AG20443 (cell line): ENCODE results near the gene NALCN.

Source experiments
- DNase-seq: peaks from one replicate; pipeline ENCODE4 v3.0.0; 2012; ENCODE audit warnings: low spot score, mixed read lengths

NALCN gene

DNA sequence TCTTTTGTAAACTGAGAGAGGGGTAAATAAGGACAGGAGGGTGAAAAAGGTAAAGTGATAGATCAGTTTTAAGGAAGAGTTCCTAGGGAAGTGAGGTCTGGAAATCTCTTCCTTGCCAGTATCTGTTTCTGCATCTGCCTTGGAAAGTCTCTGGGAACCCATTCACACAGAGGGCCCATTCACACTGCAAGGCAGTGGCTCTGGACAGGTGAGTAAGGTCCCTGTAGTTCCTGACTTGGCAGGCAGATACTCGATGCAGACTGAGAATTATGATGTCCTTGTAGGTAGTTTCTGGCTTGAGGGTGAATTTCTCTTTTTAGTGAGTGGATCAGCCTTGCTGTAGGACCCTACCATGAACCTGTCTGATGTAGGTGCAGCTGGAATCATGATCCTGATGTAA, 293.3 kb downstream of the NALCN start:
- no peak for DNase-seq

DNA sequence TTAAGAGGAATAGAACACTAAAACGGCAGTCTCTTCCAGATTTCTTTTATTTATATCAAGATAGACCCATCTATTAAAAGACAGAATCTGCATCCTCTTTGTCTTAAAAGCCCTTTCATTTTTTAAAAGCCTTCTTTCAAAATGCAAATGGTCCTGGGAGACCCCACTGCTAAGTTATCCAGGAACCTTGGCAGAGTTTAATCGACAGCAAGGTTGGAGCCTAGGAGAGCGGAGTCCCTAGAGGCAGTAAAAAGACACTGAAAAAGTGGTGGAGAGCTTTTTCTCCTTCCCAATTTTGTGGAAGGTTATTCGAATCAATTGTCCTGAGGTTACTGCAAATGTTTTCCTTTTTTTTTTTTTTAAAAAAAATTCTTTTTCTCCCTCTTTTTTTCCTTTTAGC, 294.7 kb downstream of the NALCN start:
- no peak for DNase-seq

DNA sequence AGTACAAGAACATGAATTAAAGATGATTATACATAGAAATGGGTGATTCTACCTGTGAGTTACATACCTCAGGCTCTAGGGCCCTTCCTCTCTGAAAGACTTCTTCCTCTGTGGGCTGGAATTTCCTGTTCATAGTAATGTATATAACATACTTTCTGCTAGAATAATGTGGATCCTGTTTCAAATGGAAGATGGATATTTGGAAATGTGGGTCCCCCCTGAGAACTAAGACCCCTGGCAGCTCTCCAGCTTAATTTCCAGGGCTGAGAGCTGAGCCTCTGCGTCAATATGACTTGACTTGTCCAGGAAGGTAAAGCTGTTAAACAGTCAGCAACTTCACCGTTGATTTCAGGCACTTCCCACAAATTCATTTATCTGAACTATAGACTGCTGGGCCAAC, 296.3 kb downstream of the NALCN start:
- DNase-seq: no peak

DNA sequence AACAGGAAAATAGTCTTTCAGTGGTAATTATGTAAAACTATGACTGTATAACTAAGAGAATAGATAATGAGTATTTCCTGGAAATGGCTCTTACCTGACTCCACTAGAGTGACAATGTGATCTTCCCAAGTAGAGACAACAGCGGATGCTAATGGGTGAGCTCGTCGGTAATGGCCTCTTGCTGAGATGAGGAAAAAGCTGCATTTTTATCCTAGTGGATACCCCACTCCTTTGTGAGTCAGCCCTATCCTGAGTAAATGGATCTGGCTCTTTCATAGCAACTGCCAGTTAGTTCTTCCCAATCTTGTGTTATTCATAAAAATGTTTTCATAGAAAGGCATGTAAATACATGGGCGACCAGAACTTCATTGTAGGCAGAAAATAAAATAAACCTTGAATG, 299.5 kb downstream of the NALCN start:
- DNase-seq: no peak

DNA sequence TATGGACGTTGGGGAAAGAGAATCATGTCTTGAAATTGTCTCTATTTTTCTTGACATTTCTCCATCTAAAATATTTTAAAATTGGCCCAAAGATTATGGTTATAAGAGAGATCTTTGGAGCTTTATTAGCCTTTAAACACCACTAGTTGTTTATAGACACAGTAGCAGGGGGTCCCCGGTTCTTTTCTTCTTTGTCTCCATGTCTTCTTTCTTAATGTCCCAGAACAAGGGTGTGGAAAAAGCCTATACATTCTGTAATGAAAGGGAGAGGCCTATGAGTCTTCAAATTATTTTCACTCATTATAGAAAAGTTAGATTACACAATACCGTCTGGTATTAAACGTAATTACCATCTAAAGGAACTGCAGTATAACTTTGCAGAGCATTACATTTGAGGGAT, 300.0 kb downstream of the NALCN start:
- no peak for DNase-seq

DNA sequence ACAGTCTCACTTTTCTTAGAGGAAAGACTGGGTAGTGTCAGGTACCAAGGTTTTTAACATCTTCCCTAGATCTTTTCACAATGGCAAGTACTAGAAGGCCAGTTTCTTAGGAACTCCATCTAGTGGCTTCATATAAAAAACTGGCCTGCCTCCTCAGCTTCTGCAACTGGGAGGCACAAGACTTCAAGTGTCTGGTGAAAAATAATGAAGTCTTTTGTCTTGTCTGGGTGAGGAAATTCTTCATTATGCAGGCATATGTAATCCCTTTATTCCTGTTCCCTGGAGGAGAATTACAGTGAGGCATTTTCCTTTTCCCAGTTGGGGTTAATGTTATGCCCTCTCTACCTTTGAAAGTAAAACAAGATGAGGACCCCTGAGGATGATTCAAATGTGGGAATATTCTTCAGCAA, 300.5 kb downstream of the NALCN start:
- no peak for DNase-seq

DNA sequence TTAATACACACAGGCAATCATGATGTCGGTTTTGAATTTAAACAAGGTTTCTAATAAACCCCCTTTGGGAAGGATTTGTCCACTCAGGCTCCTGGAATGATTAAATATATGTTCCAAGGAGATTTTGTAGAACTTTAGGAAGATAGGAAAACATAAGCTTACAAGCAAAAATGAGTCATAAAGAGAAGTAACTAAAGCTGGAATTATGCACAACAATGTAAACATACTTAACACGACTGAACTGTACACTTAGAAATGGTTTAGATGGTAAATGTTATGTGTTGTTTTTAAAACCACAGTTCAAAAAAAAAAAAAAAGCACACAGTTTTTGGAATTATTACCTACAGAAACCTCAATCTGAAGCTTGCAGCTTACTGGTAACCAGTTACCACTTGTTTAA, 304.4 kb downstream of the NALCN start:
- no peak for DNase-seq

DNA sequence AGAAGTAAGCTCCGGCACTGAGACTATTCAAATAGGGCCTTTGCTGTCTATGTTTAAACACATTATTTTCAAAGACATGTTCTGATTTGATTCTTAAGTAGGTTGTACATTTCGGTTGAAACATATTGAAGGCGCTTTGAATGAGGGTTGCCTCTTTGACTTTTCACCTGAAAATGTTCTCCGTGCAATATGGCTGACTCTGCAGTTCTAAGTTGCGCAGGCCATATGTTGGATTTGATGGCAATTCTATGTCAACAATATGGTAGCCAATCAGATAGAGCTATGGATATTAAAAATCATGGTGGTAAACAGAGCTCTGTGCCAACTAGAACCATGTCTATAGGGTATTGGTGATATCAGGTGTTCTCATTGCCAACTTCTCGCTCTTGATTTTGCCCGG, 307.3 kb downstream of the NALCN start:
- DNase-seq: no peak

DNA sequence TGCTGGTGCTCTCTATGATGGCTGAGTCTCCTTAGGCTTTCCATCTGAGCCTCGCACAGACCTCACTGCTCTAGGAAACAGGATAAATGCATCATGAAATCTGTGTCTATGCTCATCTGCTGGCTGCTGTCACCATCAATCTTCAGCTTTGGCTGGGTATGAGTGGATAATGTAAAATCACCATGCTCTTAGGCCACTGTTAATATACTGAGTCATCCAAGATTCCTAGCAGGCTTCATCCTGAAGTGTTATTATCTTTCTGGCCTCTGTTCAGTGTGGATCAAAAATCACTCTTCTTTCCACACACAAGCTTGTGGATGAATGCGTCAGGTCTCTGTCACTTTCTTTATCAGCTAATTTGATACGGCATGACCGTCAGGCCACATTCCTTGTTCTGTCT, 317.4 kb downstream of the NALCN start:
- no peak for DNase-seq

DNA sequence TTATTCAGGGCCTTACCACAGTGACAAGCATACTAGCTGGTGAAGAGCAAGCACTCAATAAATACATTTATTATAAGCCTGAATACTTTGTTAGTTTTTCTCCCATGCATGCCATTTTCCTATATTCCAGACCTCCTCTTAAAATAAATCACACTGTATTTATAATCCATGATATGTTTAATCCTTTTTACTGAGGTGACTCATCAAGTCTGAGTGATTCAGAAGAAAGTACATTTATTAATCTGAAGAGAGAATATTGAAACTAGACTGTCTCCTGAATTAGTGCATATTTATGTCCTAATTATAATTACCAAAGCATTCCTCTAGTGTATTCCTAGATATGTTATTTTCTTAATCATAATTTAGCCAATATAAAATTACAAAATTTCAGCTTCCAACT, 323.3 kb downstream of the NALCN start:
- DNase-seq: no peak

DNA sequence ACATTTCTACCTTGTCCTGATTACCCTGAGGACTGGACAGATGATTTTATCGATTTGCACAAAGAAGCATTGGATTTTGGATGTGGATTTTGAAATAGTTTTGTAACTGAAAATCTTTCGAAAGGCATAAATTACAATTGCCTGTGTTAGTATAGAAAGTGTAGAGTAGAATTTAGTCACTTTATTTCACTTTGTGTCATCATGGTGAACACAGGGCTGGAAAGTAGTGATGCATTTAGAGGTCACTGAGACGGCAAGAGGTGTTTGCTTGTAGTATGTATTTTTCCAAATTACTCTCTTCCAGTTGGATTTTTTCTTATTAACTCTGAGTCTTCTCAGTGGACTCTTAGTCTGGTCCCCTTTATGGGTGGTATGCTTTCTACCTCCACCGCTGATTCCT, 326.0 kb downstream of the NALCN start:
- no peak for DNase-seq

DNA sequence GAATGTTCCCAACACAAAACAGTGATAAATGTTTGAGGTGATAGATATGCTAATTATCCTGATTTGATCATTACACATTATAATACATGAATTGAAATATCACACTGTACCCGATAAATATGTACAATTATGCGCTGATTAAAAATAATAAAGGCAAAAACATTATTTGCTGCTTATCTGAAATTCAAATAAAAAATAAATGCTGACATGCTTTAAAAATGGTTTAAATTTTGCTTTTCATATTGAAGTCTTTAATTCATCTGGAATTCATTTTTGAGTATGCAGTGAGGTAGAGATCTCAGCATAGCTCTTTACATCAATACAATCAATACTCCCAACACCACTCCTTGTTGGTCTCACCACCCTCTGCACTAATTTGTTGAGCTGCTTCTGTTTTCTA, 330.8 kb downstream of the NALCN start:
- DNase-seq: no peak

DNA sequence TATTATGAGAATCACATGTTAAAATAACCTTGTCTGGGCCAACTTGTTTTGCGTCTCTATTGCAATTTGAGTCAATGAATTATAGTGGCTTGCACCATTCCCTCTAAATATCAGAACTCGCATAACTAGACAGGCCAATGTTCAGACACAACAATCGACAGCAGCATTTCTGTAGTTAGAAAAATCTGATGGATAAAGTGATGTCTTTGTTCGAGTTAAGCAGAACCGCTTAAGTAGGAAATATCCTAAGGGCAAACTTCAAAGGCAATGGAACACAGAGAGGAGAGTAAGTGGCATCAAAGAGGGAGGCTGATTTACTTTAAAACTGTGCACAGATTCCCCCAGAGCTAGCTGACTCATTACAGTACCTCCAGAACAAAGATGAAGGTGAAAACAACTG, 333.9 kb downstream of the NALCN start:
- no peak for DNase-seq

DNA sequence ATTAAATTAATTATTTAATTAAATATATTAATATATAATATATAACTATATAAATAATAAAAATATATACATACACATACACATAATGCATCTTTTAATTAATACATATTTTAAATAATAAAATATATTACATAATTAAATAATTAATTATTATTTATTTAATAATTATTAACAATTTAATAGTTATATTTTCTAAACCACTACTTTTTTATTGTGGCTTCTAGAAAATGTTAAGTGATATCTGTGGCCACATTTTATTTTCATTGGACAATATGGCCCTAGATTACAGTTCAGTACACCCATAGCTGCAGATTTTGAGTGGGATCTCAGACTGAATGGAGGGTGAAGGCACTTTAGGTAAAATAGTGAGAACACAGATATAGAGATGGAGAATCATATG, 335.7 kb downstream of the NALCN start:
- DNase-seq: no peak

DNA sequence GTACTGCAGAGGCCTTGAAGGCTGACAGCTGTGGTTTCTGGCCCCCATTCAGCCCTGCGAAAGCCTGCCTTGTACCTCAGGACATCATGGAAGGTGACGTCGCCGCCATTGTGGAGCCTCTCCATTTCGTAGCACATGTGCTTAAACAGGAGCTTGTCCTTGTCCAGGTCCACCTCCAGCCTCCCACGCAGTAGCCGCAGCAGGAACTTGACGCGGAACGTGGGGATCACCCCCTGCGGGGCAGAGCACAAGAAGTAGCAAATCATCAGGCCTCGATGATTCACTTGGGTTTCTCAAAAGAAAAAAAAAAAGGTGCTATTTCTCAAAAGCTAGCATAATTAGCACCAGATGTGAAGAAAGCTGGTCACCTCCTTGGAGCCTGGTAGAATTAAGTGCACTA, 351.0 kb downstream of the NALCN start:
- peak; percentile 80 for DNase-seq

DNA sequence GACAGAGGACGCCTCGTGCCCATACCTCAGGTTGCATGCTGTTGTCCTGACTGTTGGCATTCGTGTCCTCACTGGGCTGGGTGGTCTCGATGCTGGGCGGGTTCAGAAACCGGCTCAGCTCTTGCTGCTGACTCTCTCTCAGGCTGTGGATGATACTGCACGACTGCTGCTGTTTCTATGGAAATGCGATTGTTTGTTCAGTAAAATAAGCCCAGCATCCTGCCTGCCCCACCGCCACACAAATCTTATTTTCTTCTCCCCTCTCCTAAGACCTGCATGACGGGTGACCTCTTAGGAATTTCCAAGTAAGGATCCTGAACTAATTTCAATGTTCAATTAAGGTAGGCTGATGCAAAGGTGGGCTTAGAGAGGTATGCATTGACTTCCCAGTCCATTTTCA, 356.5 kb downstream of the NALCN start:
- DNase-seq: no peak

DNA sequence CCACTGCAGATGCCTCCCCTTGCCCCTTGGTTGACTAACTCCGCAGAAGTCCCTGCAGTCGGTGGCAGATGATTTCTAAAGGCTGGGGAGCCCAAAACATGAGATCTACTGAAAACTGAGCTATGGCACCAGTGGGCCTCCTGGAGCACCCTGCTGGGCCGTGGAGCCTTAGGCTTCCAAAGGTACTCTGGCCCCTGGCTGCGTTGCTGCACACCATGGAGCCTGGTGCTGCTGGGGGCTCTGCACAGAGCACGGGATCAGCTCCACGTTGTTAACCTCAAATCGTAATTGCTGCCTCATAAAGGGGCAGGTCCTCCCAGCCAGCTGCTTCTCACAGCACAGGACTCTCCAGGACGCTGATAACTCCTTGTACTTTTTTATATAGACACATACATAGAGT, 357.5 kb downstream of the NALCN start:
- DNase-seq: no peak

DNA sequence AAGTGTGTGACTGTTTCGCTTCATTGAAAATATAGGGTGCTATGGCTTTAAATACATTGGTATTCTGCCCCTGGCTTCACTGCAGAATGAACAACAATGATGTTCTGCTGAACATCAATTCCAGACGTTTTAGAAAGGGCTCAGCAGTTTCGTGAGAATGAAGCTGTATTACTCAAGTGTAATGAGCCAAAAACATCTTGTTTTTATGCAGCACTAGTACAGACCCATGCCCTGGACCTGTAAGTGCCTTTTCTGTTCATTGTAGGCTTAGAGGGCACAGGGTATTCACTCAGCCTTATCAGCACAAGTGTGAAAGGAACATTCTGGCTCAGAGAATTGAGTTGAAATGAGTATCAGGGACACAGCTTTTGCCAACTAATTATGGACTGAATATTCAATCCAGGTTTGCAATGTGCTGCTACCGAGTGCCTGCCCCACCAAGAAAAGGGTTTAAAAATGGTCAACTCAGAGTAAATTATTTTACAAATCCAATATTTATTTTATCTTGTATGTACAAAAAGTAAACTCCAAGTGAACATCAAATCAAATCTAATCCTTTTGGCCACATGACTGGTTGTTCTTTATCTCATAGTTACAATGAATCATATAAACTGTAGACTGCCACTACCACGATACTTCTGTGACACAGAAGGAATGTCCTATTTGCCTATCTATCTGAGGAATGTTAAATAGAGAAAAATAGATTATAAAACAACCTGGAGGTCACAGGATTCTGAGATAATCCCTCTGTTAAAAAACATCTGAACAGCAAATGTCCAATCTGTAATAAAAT, 362.8 kb downstream of the NALCN start:
- DNase-seq: no peak

DNA sequence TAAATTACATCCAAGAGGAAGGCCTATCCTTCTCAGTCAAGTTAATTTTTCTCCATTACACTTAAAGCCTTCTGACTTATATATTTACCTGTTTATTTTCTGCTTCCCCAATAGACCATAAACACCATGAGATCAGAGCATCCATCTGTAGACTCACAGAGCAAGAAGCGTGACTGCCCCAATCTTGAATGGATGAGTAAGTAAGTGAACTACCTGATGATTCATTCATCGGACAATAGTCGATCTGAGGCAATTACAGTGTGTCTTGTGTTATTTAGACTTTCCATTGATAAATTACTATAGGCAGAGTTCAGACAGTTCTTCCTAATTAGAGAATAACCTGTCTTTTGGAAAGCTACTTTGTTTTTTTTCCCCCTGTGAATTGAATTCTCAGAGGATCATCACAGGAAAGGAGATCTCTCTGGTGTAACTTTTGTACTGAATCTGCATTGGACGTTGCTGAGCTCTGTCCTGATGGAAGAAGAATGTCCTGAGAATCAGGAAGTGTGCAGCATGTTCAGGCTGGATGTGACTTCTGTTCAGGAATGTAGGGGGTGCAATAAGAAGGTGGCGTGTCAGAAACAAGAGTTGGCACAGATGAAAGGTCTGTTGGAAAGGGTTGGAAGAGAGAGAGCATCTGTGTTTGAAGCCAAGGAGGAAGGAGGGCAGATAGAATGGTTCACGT, 367.0 kb downstream of the NALCN start:
- peak; percentile 57 for DNase-seq

DNA sequence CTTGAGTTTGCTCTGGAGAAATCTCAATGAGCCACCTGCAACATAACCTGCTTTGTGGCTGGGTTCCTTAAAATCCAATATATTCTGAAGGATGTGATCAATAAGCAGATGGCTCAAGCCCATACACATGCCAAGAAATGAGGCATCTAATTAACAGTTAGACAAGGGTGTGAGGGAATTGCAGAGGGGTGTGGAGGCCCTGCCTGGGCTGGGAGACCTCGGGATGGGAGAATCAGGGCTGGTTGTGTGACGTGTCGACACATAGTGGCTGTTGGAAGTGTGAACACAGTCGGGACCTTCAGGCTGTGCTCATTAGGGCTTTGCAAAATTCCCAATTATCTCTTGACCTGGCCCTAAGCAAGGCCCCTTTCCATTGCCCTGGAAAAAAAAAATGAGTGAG, 379.8 kb downstream of the NALCN start:
- DNase-seq: no peak

DNA sequence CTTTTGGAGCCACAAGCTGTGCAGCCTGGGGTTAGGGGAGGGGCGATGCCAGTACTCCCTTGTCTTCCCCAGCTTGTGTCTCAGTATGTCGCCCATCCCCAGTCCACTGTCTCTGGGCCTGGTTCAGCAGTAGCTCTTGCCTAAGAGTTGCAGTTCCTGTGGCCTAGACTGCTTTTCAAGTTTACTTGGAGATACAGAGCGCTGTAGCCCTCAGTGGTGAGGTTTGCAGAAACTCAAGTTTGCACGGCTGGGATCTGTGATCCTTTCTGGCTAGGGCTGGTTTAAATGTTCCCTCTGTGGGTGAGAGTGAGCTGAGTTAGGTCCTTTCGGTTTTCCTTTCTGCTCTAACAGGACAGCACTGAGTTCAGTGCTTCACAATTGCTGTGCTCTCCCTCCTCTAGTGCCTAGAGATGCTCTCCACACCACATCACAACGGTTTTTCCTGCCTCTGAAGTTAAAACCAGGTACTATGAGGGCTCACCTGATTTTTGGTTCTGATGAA, 381.1 kb downstream of the NALCN start:
- no peak for DNase-seq

DNA sequence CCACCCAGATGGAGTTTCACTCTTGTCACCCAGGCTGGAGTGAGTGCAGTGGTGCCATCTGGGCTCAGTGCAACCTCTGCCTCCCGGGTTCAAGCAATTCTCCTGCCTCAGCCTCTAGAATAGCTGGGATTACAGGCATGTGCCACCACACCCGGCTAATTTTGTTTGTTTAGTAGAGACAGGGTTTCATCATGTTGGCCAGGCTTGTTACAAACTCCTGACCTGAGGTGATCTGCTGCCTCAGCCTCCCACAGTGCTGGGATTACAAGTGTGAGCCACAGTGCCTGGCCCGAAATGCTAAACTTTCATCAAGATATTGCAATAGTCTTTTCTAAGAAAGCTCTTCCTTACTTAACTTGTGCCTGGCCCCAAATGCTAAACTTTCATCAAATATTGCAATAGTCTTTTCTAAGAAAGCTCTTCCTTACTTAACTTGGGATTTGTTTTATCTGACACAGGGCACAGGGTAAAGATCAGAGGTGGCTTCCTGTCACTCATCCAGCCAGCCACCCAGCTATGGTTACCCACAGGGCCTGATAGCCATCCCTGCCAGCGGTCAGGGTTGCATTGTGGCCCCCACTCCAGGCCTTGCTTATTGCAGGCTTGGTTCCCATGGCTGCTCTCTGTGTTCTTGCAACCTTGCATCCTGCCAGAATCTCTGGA, 389.4 kb downstream of the NALCN start:
- no peak for DNase-seq

DNA sequence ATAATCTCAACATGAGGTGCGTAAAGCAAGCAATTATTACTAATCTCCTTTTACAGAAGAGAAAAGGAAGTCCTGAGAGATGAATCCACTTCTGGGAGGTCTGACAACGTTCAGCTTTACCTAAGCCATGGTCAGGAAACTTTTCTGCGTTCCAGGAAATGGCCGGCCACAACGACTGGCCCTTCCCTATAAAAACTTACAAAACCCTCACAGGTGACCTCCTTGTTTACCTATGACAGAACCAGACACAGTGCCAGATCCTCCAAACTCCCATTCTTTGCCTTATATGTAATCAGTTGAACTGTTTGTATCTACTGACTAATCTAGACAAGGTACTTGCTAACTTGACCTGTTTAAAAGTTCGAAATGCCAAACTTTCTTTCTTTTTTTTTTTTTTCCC, 390.0 kb downstream of the NALCN start:
- DNase-seq: no peak
